ENCODE measurements around the gene DPP10.

DPP10 gene

DNA sequence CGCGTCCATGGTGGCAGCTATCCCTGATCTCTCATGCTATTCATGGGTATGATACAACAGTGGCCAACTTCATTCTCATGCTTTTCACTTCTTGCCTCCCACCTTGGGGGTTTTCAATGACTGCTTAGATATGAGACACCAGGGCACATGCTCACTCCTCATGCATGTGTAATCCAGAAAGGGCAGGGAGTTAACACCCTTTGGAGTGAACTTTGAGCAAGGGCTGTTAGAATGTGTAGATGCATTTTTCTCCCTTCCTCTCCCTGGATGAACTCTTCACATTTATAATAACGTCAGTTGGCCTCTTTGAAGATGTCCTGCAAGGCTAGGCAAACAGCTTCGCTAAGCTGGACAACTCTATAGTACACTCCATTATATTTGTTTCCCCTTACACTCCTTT is 56.7 kb downstream of the DPP10 start:
- TF ChIP-seq TAF1 (IDR thresholded peaks at IDR 0.05; ENCODE audit: low read depth), result no peak
- TF ChIP-seq TCF12 (IDR thresholded peaks at IDR 0.05; ENCODE audit: low read depth), result no peak
- TF ChIP-seq, protein P1, sequence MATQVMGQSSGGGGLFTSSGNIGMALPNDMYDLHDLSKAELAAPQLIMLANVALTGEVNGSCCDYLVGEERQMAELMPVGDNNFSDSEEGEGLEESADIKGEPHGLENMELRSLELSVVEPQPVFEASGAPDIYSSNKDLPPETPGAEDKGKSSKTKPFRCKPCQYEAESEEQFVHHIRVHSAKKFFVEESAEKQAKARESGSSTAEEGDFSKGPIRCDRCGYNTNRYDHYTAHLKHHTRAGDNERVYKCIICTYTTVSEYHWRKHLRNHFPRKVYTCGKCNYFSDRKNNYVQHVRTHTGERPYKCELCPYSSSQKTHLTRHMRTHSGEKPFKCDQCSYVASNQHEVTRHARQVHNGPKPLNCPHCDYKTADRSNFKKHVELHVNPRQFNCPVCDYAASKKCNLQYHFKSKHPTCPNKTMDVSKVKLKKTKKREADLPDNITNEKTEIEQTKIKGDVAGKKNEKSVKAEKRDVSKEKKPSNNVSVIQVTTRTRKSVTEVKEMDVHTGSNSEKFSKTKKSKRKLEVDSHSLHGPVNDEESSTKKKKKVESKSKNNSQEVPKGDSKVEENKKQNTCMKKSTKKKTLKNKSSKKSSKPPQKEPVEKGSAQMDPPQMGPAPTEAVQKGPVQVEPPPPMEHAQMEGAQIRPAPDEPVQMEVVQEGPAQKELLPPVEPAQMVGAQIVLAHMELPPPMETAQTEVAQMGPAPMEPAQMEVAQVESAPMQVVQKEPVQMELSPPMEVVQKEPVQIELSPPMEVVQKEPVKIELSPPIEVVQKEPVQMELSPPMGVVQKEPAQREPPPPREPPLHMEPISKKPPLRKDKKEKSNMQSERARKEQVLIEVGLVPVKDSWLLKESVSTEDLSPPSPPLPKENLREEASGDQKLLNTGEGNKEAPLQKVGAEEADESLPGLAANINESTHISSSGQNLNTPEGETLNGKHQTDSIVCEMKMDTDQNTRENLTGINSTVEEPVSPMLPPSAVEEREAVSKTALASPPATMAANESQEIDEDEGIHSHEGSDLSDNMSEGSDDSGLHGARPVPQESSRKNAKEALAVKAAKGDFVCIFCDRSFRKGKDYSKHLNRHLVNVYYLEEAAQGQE (IDR thresholded peaks at IDR 0.05; ENCODE audit: low read depth), result no peak
- no peak for TF ChIP-seq TEAD4 (IDR thresholded peaks at IDR 0.05)
- TF ChIP-seq CREB1 (IDR thresholded peaks at IDR 0.05; ENCODE audit: low read depth), result no peak
- TF ChIP-seq FOXM1 (IDR thresholded peaks at IDR 0.05; ENCODE audit: borderline replicate concordance, low read depth), result no peak
- no peak for TF ChIP-seq EP300 (IDR thresholded peaks at IDR 0.05; ENCODE audit: borderline replicate concordance)
- TF ChIP-seq ZBTB7A (IDR thresholded peaks at IDR 0.05; ENCODE audit: low read depth), result no peak
- no peak for TF ChIP-seq RAD21 (IDR thresholded peaks at IDR 0.05; ENCODE audit: low read depth)
- TF ChIP-seq YY1 (IDR thresholded peaks at IDR 0.05; ENCODE audit: low read depth), result no peak
- TF ChIP-seq CEBPB (IDR thresholded peaks at IDR 0.05), result no peak
- TF ChIP-seq, protein P2, sequence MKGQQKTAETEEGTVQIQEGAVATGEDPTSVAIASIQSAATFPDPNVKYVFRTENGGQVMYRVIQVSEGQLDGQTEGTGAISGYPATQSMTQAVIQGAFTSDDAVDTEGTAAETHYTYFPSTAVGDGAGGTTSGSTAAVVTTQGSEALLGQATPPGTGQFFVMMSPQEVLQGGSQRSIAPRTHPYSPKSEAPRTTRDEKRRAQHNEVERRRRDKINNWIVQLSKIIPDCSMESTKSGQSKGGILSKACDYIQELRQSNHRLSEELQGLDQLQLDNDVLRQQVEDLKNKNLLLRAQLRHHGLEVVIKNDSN (IDR thresholded peaks at IDR 0.05), result no peak
- TF ChIP-seq NFIC (IDR thresholded peaks at IDR 0.05), result no peak

DNA sequence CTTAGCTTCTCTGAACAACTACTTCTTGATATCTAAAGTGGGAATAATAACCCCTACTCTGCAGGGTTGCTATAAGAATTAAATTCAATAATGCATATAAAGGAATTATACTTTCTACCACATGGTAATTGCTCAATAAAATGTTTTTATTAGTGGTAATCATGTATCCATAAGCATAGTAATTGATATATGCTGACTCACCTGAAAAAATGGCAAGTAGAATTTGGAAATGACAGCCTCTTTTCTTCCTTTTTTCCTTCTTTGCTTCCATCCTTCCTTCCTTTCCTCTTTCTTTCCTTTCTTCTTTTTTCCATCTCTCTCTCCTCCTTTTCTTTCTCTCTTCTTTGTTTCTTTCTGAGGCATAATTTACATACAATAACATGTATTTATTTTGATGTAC is 65.3 kb downstream of the DPP10 start:
- TF ChIP-seq TCF12 (IDR thresholded peaks at IDR 0.05; ENCODE audit: low read depth), result no peak

DNA sequence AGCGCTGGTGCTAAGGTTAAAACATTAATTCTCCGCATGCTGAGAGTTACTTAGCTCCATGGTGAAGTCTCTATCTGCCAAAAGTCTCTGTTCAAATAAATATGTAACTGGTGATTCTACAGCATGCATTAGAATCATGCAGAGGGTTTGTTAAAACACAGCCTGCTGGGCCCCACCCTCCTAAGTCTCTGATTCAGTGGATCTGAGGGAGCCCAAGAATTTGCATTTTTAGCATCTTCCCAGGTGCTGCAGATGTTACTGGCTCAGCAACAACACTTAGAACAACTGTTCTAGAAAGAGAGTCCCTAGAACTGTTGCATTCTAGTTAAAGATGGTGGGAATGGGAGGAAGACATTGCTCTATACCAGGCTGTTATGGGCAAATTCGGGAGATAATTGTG is 73.4 kb downstream of the DPP10 start:
- TF ChIP-seq, protein P1 (IDR thresholded peaks at IDR 0.05; ENCODE audit: low read depth), result no peak

DNA sequence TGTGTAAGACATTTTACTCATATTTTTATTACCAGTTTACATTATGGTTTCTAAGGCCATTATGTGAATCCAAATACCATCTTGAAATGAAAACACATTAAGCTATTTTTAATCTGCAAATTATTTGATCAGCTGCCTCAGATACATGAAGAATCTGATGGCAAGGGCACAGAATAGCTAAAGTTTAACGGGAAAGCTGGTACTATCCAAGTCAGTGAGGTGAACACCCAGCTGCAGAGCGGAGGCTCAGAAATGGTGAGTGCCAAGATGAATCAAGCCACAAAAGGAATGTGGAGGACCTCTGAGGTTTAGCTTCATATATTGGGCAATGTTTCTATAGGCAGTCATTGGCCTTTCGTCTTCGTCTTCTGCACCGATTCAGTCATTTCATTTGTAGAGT is 75.1 kb downstream of the DPP10 start:
- no peak for TF ChIP-seq ZBTB7A (IDR thresholded peaks at IDR 0.05; ENCODE audit: low read depth)
- no peak for TF ChIP-seq FOXM1 (IDR thresholded peaks at IDR 0.05; ENCODE audit: borderline replicate concordance, low read depth)
- TF ChIP-seq, protein P1 (IDR thresholded peaks at IDR 0.05; ENCODE audit: low read depth), result no peak
- TF ChIP-seq, protein P3, sequence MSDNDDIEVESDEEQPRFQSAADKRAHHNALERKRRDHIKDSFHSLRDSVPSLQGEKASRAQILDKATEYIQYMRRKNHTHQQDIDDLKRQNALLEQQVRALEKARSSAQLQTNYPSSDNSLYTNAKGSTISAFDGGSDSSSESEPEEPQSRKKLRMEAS (IDR thresholded peaks at IDR 0.05), result no peak
- TF ChIP-seq, protein P2 (IDR thresholded peaks at IDR 0.05), result no peak

DNA sequence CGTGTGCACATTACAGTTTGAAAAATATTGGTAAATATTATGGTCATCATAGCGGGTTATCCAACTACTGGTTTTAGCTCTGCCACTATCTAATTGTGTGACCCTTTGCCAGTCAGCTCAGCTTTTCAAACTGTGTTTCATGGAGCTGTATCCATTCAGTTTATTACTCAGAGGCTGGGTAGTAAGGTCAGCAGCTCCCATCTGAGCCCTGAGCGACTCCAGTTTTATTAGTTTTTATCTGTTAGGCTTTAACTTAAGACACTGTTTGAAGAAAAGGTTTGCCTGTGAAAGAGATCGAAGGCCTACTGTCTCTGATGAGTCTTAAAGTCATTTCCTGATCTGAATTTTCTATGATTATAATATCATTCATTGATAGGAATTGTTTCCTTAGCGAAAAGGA is 76.3 kb downstream of the DPP10 start:
- TF ChIP-seq EGR1 (IDR thresholded peaks at IDR 0.05), result no peak
- TF ChIP-seq YY1 (IDR thresholded peaks at IDR 0.05; ENCODE audit: low read depth), result no peak
- no peak for TF ChIP-seq TCF12 (IDR thresholded peaks at IDR 0.05; ENCODE audit: low read depth)
- TF ChIP-seq, protein P2 (IDR thresholded peaks at IDR 0.05), result no peak
- TF ChIP-seq ZBTB7A (IDR thresholded peaks at IDR 0.05; ENCODE audit: low read depth), result no peak
- TF ChIP-seq CEBPB (IDR thresholded peaks at IDR 0.05), result no peak
- no peak for TF ChIP-seq TEAD4 (IDR thresholded peaks at IDR 0.05)
- no peak for TF ChIP-seq FOXM1 (IDR thresholded peaks at IDR 0.05; ENCODE audit: borderline replicate concordance, low read depth)
- TF ChIP-seq, protein P3 (IDR thresholded peaks at IDR 0.05), result no peak
- TF ChIP-seq, protein P1 (IDR thresholded peaks at IDR 0.05; ENCODE audit: low read depth), result no peak
- TF ChIP-seq RAD21 (IDR thresholded peaks at IDR 0.05; ENCODE audit: low read depth), result no peak
- no peak for TF ChIP-seq CREB1 (IDR thresholded peaks at IDR 0.05; ENCODE audit: low read depth)
- no peak for TF ChIP-seq TAF1 (IDR thresholded peaks at IDR 0.05; ENCODE audit: low read depth)
- no peak for TF ChIP-seq NFIC (IDR thresholded peaks at IDR 0.05)
- TF ChIP-seq EP300 (IDR thresholded peaks at IDR 0.05; ENCODE audit: borderline replicate concordance), result no peak

All from Ishikawa (cell line).